WTC11 (cell line): ENCODE results near the gene CXCL5. TPM values are rescaled to one million over a fixed set of nuclear protein-coding genes. Genes with fewer than 3 reads are reported as not detected.

Experiments
- ATAC-seq: fragments of 200-7000 bp; cut with Tn5 transposase; 2 replicates; pipeline ENCODE4 v1.10.0; 2021; ENCODE audit warnings: mild to moderate bottlenecking, moderate library complexity
- CTCF ChIA-PET: fragments of 300-600 bp; sonication (Branson Sonifier 250); formaldehyde crosslinking; loops from one replicate; lab custom pipeline; 2021; ENCODE audit warnings: antibody characterized with exemption; lab: Charles Lee
- POLR2A ChIA-PET: fragments of 350-600 bp; sonication (Branson Sonifier 250); formaldehyde crosslinking; loops from one replicate; lab custom pipeline; 2021; ENCODE audit warnings: antibody characterized with exemption; lab: Charles Lee
- DNase-seq: peaks from one replicate; pipeline ENCODE4 v3.0.0; 2021; ENCODE audit warnings: low spot score
- H3K27ac Mint-ChIP-seq: 2 replicates; pipeline ENCODE4 v1.8.0; 2021; ENCODE audit warnings: mixed read lengths
- H3K27me3 Mint-ChIP-seq: 2 replicates; pipeline ENCODE4 v1.8.0; 2021; ENCODE audit warnings: low read depth, mild to moderate bottlenecking, moderate library complexity, mixed read lengths
- H3K36me3 Mint-ChIP-seq: 2 replicates; pipeline ENCODE4 v1.8.0; 2021; ENCODE audit warnings: mixed read lengths
- H3K4me1 Mint-ChIP-seq: 2 replicates; pipeline ENCODE4 v1.8.0; 2022; ENCODE audit warnings: mixed read lengths
- H3K4me3 Mint-ChIP-seq: 2 replicates; pipeline ENCODE4 v1.8.0; 2021; ENCODE audit warnings: mild to moderate bottlenecking, moderate library complexity, mixed read lengths
- H3K9me3 Mint-ChIP-seq: 2 replicates; pipeline ENCODE4 v1.8.0; 2021; ENCODE audit warnings: mixed read lengths
- AFF4 ChIP-seq: sonication (generic); formaldehyde crosslinking; IDR thresholded peaks from 2 replicates; pipeline ENCODE4 v1.8.1; 2023; ENCODE audit warnings: mild to moderate bottlenecking, missing genetic modification reagents, borderline replicate concordance
- ATF6 ChIP-seq: sonication (generic); formaldehyde crosslinking; IDR thresholded peaks from 2 replicates; pipeline ENCODE4 v1.8.1; 2023; ENCODE audit warnings: mild to moderate bottlenecking, missing genetic modification reagents
- CREB1 ChIP-seq: sonication (generic); formaldehyde crosslinking; IDR thresholded peaks from 2 replicates; pipeline ENCODE4 v1.8.0; 2023; ENCODE audit warnings: mild to moderate bottlenecking, missing genetic modification reagents
- CREM ChIP-seq: sonication (generic); formaldehyde crosslinking; IDR thresholded peaks from 2 replicates; pipeline ENCODE4 v1.8.1; 2022; ENCODE audit warnings: mild to moderate bottlenecking, missing genetic modification reagents, moderate library complexity
- CTCF ChIP-seq: fragments of 200-600 bp; IDR thresholded peaks from 2 replicates; pipeline ENCODE4 v1.8.0; 2022; ENCODE audit warnings: antibody characterized with exemption
- E2F1 ChIP-seq: sonication (generic); formaldehyde crosslinking; IDR thresholded peaks from 2 replicates; pipeline ENCODE4 v1.8.0; 2022; ENCODE audit warnings: mild to moderate bottlenecking, missing genetic modification reagents
- FOXK1 ChIP-seq: sonication (generic); formaldehyde crosslinking; IDR thresholded peaks from 2 replicates; pipeline ENCODE4 v1.8.0; 2022; ENCODE audit warnings: mild to moderate bottlenecking, moderate library complexity, missing genetic modification reagents
- FOXP4 ChIP-seq: sonication (generic); formaldehyde crosslinking; IDR thresholded peaks from 2 replicates; pipeline ENCODE4 v1.8.0; 2022; ENCODE audit warnings: mild to moderate bottlenecking, missing genetic modification reagents
- HMGA2 ChIP-seq: fragments of 250-450 bp; sonication (Bioruptor Pico); IDR thresholded peaks from 2 replicates; pipeline ENCODE4 v1.4.0; 2021; ENCODE audit warnings: mild to moderate bottlenecking, moderate library complexity
- HMGXB4 ChIP-seq: sonication (generic); formaldehyde crosslinking; IDR thresholded peaks from 2 replicates; pipeline ENCODE4 v1.8.1; 2023; ENCODE audit warnings: mild to moderate bottlenecking, moderate library complexity, missing genetic modification reagents
- IRF1 ChIP-seq: sonication (generic); formaldehyde crosslinking; IDR thresholded peaks from 2 replicates; pipeline ENCODE4 v1.8.0; 2023; ENCODE audit warnings: missing genetic modification reagents
- JAZF1 ChIP-seq: fragments of 250-450 bp; sonication (Bioruptor Pico); IDR thresholded peaks from 2 replicates; pipeline ENCODE4 v1.9.0; 2021; ENCODE audit warnings: moderate library complexity, mild to moderate bottlenecking, inconsistent platforms
- JUN ChIP-seq: sonication (generic); formaldehyde crosslinking; IDR thresholded peaks from 2 replicates; pipeline ENCODE4 v1.8.0; 2023; ENCODE audit warnings: mild to moderate bottlenecking, missing genetic modification reagents
- MLX ChIP-seq: sonication (generic); formaldehyde crosslinking; IDR thresholded peaks from 2 replicates; pipeline ENCODE4 v1.8.1; 2023; ENCODE audit warnings: mild to moderate bottlenecking, missing genetic modification reagents, moderate library complexity
- MXD4 ChIP-seq: fragments of 250-450 bp; sonication (Bioruptor Pico); IDR thresholded peaks from 2 replicates; pipeline ENCODE4 v1.8.0; 2021; ENCODE audit warnings: mild to moderate bottlenecking, moderate library complexity, borderline replicate concordance
- PRDM15 ChIP-seq: sonication (generic); formaldehyde crosslinking; IDR thresholded peaks from 2 replicates; pipeline ENCODE4 v1.8.0; 2022; ENCODE audit warnings: missing genetic modification reagents
- ZBTB21 ChIP-seq: sonication (generic); formaldehyde crosslinking; IDR thresholded peaks from 2 replicates; pipeline ENCODE4 v1.8.1; 2023; ENCODE audit warnings: mild to moderate bottlenecking, missing genetic modification reagents, borderline replicate concordance
- ZNF232 ChIP-seq: sonication (generic); formaldehyde crosslinking; IDR thresholded peaks from 2 replicates; pipeline ENCODE4 v1.8.0; 2022; ENCODE audit warnings: mild to moderate bottlenecking, missing genetic modification reagents
- total RNA-seq: library from RNA; stranded (reverse); gene quantifications from 3 replicates; pipeline ENCODE4 v1.2.3, GENCODE V29; 2021

Gene CXCL5
- total RNA-seq, 1 experiment from 2014 or later = 3.6 TPM

- no peak overlapping the region for H3K27ac Mint-ChIP-seq
- peaks cover 4% of the 10 kb centered on the region; the same call in 1 of the 2 replicates for H3K36me3 Mint-ChIP-seq
- DNase-seq = no peak
- peaks cover 11% of the 10 kb centered on the region for H3K27me3 Mint-ChIP-seq
- CTCF ChIA-PET = no interaction called here
- TF ChIP-seq MLX (CRISPR knock-in tag) (no peak), E2F1 (no peak), CTCF (no peak), ZNF232 (CRISPR knock-in tag) (no peak), HMGA2 (no peak), ZBTB21 (CRISPR knock-in tag) (no peak), JUN (CRISPR knock-in tag) (no peak), CREB1 (no peak), FOXP4 (CRISPR knock-in tag) (no peak), MXD4 (CRISPR knock-in tag) (no peak), ATF6 (CRISPR knock-in tag) (no peak), HMGXB4 (no peak), AFF4 (CRISPR knock-in tag) (no peak), PRDM15 (CRISPR knock-in tag) (no peak), FOXK1 (CRISPR knock-in tag) (no peak), IRF1 (CRISPR knock-in tag) (no peak), CREM (no peak), JAZF1 (CRISPR knock-in tag) (no peak)
- TF ChIP-seq, all 79 proteins: peak for 0
- ATAC-seq = no peak
- POLR2A ChIA-PET = no interaction called here
- peaks cover 56% of the 10 kb centered on the region for H3K4me1 Mint-ChIP-seq
- peaks cover 13% of the 10 kb centered on the region for H3K9me3 Mint-ChIP-seq
- H3K4me3 Mint-ChIP-seq = no peak overlapping the region
These were observed 6.8 kb downstream of the CXCL5 start for GRCh38 chr4:73991742-73992000.
